IPS-NIHi11 (cell line): ENCODE measurements around the gene TMEM218.

ENCODE experiments used
- DNase-seq: peaks from one replicate; pipeline ENCODE4 v3.0.0; 2012; ENCODE audit warnings: mixed read lengths, low spot score

The TMEM218 gene

GRCh38 chr11:125111343-125112207, at the start of gene TMEM218:
Gene TMEM218, minus strand, starts transcription at chr11:125111626. Its CDS starts 9,385 bp downstream, at chr11:125102241.
- DNase-seq = peak; percentile 100

- no peak for DNase-seq
Observed at GRCh38 chr11:125157953-125158680, 46.7 kb upstream of the TMEM218 start.

DNA sequence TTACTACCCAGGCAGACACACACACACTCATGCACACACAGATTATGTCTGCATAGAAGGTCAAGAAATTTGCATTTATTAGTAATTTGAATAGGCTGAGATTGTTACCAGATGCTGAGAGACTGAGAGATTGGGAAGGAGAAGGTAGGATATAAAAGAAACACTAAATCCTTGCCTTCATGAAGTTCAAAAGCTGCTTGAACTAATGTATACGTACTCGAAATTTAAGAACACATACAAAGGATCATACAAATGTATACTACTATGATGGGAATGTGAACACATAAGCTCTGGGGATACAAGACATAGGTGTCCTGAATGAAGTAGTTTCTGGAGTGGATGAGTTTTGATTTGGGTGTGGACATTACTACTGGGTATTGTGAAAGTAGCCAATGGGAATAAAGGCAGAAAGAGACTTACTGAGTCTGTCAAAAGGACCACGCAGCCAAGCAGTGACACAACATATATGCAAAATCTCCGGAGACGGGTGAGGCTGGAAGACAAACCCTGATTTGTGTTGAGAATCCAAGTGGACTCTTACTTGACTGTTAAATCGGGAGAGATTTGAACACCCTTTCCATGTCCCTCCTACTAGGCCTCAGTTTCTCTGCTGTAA, 45.8 kb upstream of the TMEM218 start:
- DNase-seq = no peak

DNA sequence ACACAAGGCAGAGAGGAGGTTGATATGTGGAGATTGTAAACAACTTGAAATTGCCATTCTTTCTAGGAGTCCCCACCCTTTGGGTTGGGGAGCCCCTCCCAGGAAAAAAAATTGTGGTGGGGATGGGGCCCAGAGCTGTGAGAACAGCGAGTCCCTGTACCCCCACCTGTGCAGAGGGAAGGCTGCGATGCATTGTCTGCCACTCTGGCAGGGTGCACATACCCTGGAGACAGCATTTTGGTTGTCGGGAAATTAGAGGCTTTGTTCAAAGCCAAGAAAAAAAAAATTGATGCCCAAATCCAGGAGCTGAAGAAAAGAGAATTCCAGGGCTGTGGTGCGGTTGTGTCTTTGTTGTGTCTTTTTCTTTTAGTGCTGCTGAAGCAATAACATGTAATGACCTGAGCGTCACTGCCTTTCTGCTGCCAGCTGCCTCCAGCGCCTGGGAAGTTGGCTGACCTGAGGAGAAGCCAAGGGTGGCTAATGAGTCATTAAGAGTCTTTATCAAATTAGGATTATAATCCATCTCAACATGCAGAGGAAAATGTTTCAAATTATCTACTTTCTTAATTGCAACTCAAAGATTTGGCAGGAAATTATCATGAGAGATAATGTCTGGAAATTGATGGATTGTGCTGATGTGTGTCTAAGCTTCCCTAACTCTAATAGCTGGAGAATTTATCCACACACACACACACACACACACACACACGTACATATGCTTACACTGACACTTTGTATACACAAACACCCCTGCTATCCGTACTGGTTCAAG, 45.1 kb upstream of the TMEM218 start:
- no peak for DNase-seq

GRCh38 chr11:125155767-125156166, 44.3 kb upstream of the TMEM218 start:
- DNase-seq = no peak

- DNase-seq = no peak
Observed at GRCh38 chr11:125155100-125155444, 43.6 kb upstream of the TMEM218 start.

DNA sequence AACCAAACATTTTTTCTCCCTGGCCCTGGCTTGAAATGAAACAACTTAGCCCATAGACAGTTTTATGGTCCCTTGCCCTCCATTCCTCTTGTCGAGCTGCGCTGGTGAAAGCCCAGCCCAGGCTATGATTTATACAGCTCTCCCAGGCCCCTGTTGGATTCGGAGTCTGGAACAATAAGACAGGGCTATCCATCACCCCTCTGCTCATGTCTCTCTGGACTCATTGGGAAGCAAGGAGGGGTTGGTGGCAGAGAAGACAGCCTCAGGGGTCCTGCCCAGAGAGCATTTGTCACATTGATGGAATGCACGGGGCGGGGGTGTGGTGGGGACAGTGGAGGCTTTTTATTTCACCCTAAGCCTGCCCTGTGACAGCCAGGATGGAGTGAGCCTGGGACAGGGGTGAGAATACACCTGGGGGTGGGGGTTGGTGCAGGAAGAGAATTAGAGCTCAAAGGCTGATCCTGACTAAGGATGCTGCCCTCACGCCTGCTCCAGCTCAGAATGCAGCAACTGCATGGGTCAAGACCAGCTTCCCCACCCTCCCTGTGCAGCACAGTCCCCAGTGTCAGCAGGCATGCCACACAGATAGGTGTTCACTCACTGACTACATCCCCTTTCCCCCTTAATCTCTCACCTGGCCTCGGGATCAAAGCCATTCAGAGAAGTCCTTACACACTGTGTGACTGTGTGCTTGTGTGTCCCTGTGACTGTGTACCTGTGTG, 43.1 kb upstream of the TMEM218 start:
- DNase-seq = no peak

DNA sequence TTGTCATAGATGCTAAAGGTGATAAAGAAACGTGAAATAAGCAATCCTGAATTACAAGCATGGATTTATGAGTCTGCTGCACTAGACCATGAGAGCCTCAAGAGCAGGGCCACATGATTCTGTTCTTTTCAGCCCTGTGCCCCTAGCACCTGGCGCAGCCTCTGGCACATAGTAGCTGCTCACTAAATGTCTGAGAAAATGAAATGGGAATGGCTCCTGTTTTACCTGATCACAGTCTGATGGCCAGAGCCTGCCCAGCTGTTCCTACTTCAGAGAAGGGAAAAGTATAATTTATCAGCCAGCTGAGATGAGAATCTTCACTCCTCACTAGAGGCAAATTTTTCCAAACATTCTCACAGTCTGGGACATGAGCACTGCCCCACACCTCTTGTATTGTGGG, 42.4 kb upstream of the TMEM218 start:
- DNase-seq = no peak

- DNase-seq = no peak
Observed at GRCh38 chr11:125148743-125149142, 37.3 kb upstream of the TMEM218 start.

GRCh38 chr11:125148011-125148410, 36.6 kb upstream of the TMEM218 start:
- DNase-seq = no peak

- no peak for DNase-seq
Observed at GRCh38 chr11:125147280-125147679, 35.9 kb upstream of the TMEM218 start.

DNA sequence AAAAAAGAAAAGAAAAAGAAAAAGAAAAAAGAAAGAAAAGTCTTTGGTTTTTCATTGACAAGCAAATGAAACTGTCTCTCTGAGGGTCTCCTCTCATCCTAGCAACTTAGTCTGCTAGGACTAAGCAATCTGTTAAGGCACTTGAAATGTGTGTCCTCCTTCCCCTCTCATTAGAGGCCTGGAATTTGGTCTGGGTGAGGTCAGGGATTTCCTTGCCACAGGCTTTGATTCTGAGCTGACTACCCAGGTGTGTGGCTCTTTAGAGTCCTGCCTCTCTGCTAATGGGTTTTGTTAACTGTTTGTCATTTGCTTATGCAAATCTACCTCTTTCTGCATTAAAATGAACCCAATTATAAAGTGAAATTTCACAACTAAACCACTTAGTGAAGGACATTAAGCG, 34.8 kb upstream of the TMEM218 start:
- DNase-seq = no peak

- DNase-seq = peak; percentile 86
Observed at GRCh38 chr11:125141686-125142535, 30.5 kb upstream of the TMEM218 start.

DNA sequence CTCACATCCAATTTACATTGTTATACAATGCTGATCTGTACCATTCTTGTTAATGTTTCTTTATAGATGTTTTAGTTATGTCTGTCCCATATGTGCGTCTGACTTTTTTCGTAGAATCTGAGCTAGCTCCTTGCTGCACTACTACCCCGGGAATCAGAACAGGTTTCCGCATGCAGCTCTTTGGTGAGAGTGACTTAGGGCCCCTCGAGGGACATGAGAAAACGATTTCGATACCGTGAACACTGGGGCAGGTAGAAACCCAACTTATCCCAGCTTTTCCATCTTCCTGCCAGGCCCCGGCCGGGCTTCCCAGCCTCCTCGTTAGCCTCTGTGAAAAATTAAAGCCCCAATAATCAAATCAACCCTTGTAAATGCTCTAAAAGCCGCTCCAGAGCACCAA, 29.8 kb upstream of the TMEM218 start:
- DNase-seq = no peak

GRCh38 chr11:125140233-125140632, 28.8 kb upstream of the TMEM218 start:
- no peak for DNase-seq

DNA sequence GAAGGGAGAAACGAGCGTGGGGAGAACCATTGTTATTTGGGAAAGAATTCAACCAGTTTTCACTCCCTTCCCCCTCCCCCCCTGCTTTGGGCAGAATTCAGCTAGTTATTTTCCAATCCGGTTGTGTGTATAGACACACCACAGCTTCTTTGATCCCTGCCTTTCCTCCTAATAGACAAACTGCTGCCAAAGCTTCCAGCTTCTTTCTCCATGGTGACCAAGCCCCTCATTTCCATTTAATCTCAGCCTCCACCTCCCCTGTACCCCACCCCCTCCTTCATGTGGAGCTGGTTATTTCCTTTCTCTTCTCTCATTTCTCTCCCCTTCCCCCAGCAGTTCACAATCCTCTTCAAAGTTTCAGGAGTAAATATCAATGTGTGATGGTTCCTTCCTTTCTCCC, 28.4 kb upstream of the TMEM218 start:
- DNase-seq = no peak

DNA sequence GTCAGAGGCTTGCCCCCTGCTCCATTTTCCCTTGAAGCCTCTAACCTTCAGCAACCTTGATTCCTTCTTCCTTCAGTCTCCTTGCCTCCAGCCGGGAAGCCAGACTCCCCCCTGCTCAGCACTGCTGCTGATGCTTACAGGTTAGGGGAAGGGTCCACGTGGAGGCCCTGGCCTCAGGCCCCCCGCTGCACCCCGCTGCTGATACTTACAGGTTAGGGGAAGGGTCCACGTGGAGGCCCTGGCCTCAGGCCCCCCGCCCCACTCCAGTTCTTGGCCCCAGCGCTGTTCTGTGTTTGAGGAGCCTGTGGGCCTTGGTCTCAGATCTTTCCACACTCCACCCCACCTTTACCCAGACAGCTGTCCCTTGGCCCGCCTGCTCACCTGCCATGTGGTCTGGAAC, 27.5 kb upstream of the TMEM218 start:
- DNase-seq = no peak

GRCh38 chr11:125136001-125136400, 24.6 kb upstream of the TMEM218 start:
- no peak for DNase-seq

- DNase-seq = no peak
Observed at GRCh38 chr11:125132596-125132995, 21.2 kb upstream of the TMEM218 start.

- no peak for DNase-seq
Observed at GRCh38 chr11:125132071-125132470, 20.6 kb upstream of the TMEM218 start.
